Progenitor cell of endocrine pancreas (in vitro differentiated cells): ENCODE data around the gene PAAF1. TPM values are rescaled to one million over a fixed set of nuclear protein-coding genes. Genes with fewer than 3 reads are reported as not detected.
"Not testable (repeated sequence)": the region's sequence is repeated elsewhere in the genome, so short reads cannot be mapped to it uniquely, and the experiment has no call there.

Experiments used
- DNase-seq: peaks from one replicate; pipeline ENCODE4 v3.0.0; 2021; ENCODE audit warnings: low spot score; ENCODE audit not compliant: unreplicated experiment
- H3K27ac Mint-ChIP-seq: 2 replicates; pipeline ENCODE4 v1.8.0; 2021; ENCODE audit warnings: mild to moderate bottlenecking, moderate library complexity, mixed read lengths
- H3K27me3 Mint-ChIP-seq: 2 replicates; pipeline ENCODE4 v1.8.0; 2021; ENCODE audit warnings: mixed read lengths
- H3K36me3 Mint-ChIP-seq: 2 replicates; pipeline ENCODE4 v1.8.0; 2022; ENCODE audit warnings: mixed read lengths; ENCODE audit not compliant: insufficient read depth
- H3K4me1 Mint-ChIP-seq: 2 replicates; pipeline ENCODE4 v1.8.0; 2021; ENCODE audit warnings: low read depth, mixed read lengths
- H3K4me3 Mint-ChIP-seq: 2 replicates; pipeline ENCODE4 v1.8.0; 2021; ENCODE audit warnings: low read depth, mild to moderate bottlenecking, moderate library complexity, mixed read lengths
- H3K9me3 Mint-ChIP-seq: 2 replicates; pipeline ENCODE4 v1.8.0; 2021; ENCODE audit warnings: low read depth, mixed read lengths
- CTCF ChIP-seq: fragments of 200-600 bp; sonication (generic); IDR thresholded peaks from one replicate; pipeline ENCODE4 v1.5.0; 2021; ENCODE audit warnings: antibody characterized with exemption, mild to moderate bottlenecking; ENCODE audit not compliant: unreplicated experiment
- total RNA-seq: library from RNA; stranded (reverse); gene quantifications from 2 replicates; pipeline ENCODE4 v1.2.1, GENCODE V29; 2021

PAAF1 gene
- total RNA-seq, 1 donor from 2014 or later: 29.3 TPM

GRCh38 chr11:73870261-73870660, 6.5 kb upstream of the PAAF1 start:
- Mint-ChIP-seq H3K4me1 (peaks cover 1% of the 10 kb centered on the region), H3K4me3 (no peak overlapping the region), H3K36me3 (peaks cover 12% of the 10 kb centered on the region), H3K27me3 (no peaks in the 10 kb centered on the region), H3K9me3 (no peaks in the 10 kb centered on the region), H3K27ac (no peak overlapping the region)
- no peak for TF ChIP-seq CTCF
- no peak for DNase-seq

- Mint-ChIP-seq H3K27me3 (no peaks in the 10 kb centered on the region), H3K27ac (no peak overlapping the region), H3K4me1 (peaks cover 12% of the 10 kb centered on the region), H3K4me3 (no peak overlapping the region), H3K36me3 (peaks cover 10% of the 10 kb centered on the region), H3K9me3 (no peaks in the 10 kb centered on the region)
- DNase-seq: no peak
- TF ChIP-seq CTCF: no peak
Observed at GRCh38 chr11:73872749-73873357, 3.9 kb upstream of the PAAF1 start.

- no peak for TF ChIP-seq CTCF
- peaks cover 12% of the 10 kb centered on the region for H3K4me1 Mint-ChIP-seq
- peak overlapping the region; percentile 93 for H3K4me3 Mint-ChIP-seq
- H3K9me3 Mint-ChIP-seq: no peaks in the 10 kb centered on the region
- H3K27ac Mint-ChIP-seq: peak overlapping the region; percentile 98
- H3K36me3 Mint-ChIP-seq: peaks cover 10% of the 10 kb centered on the region
- no peak for DNase-seq
- H3K27me3 Mint-ChIP-seq: no peaks in the 10 kb centered on the region
Observed at GRCh38 chr11:73875380-73875779, 1.4 kb upstream of the PAAF1 start.

- H3K9me3 Mint-ChIP-seq: no peaks in the 10 kb centered on the region
- no peak for DNase-seq
Observed at GRCh38 chr11:73875840-73876239, 959 bp upstream of the PAAF1 start.

GRCh38 chr11:73878771-73879170, 2.0 kb downstream of the PAAF1 start:
- Mint-ChIP-seq H3K27ac (no peak overlapping the region), H3K4me1 (peaks cover 12% of the 10 kb centered on the region), H3K36me3 (peaks cover 2% of the 10 kb centered on the region), H3K4me3 (no peak overlapping the region), H3K9me3 (no peaks in the 10 kb centered on the region), H3K27me3 (no peaks in the 10 kb centered on the region)
- DNase-seq: no peak
- no peak for TF ChIP-seq CTCF

More at GRCh38 chr11:73875840-73876239, 959 bp upstream of the PAAF1 start:
- Mint-ChIP-seq H3K4me3 (peak overlapping the region; percentile 93), H3K27ac (peak overlapping the region; percentile 98), H3K36me3 (peaks cover 10% of the 10 kb centered on the region), H3K27me3 (no peaks in the 10 kb centered on the region), H3K4me1 (peaks cover 12% of the 10 kb centered on the region)
- TF ChIP-seq CTCF: no peak

- H3K27ac Mint-ChIP-seq, H3K4me1 Mint-ChIP-seq, H3K27me3 Mint-ChIP-seq, DNase-seq, H3K36me3 Mint-ChIP-seq, H3K4me3 Mint-ChIP-seq, H3K9me3 Mint-ChIP-seq: not testable (repeated sequence)
Observed at GRCh38 chr11:73880449-73880848, 3.6 kb downstream of the PAAF1 start.
